Suprapubic skin (tissue), 4 donors: ENCODE results near the gene SYNJ2. TPM values are rescaled to one million over a fixed set of nuclear protein-coding genes. Genes with fewer than 3 reads are reported as not detected.
"Not testable (repeated sequence)": the region's sequence is repeated elsewhere in the genome, so short reads cannot be mapped to it uniquely, and the experiment has no call there.

ENCODE experiments used
- DNase-seq, 2 donors: peaks; one replicate each; pipeline ENCODE4 v3.0.0-alpha.2; 2019; ENCODE audit warnings: low spot score in 2 of 2
- H3K27ac ChIP-seq: fragments of 200-600 bp; sonication (generic); one replicate; pipeline ENCODE4 v1.5.1; 2019
- H3K27me3 ChIP-seq: fragments of 200-600 bp; sonication (generic); one replicate; pipeline ENCODE4 v1.5.1; 2019
- H3K36me3 ChIP-seq: fragments of 200-600 bp; sonication (generic); one replicate; pipeline ENCODE4 v1.5.1; 2019
- H3K4me1 ChIP-seq: fragments of 200-600 bp; sonication (generic); one replicate; pipeline ENCODE4 v1.5.1; 2019
- H3K4me3 ChIP-seq: fragments of 200-600 bp; sonication (generic); one replicate; pipeline ENCODE4 v1.5.1; 2019; ENCODE audit warnings: mild to moderate bottlenecking
- H3K9me3 ChIP-seq: fragments of 200-600 bp; sonication (generic); one replicate; pipeline ENCODE4 v1.5.1; 2019
- CTCF ChIP-seq, 2 donors: fragments of 200-600 bp in 1 of 2; fragments of 450-650 bp in 1 of 2; sonication (generic) in 1 of 2; IDR thresholded peaks; one replicate each; pipeline ENCODE4 v1.5.1; 2016 to 2019; ENCODE audit warnings: antibody characterized with exemption in 2 of 2, mild to moderate bottlenecking in 1 of 2, moderate library complexity in 1 of 2
- EP300 ChIP-seq: sonication (generic); formaldehyde crosslinking; IDR thresholded peaks from one replicate; pipeline ENCODE4 v1.6.1; 2017; ENCODE audit warnings: antibody characterized with exemption
- POLR2A ChIP-seq, 2 donors: fragments of 450-650 bp; IDR thresholded peaks; one replicate each; pipeline ENCODE4 v1.6.1; 2017; ENCODE audit warnings: antibody characterized with exemption in 2 of 2, mild to moderate bottlenecking in 2 of 2, moderate library complexity in 2 of 2
- POLR2AphosphoS5 ChIP-seq, 3 donors: sonication (generic); formaldehyde crosslinking; IDR thresholded peaks; one replicate each; pipeline ENCODE4 v1.6.1; 2017; ENCODE audit warnings: antibody characterized with exemption in 3 of 3
- WGBS: methylation state at CpG from one replicate; pipeline ENCODE4 v1.1.5; 2018; 5-methylcytosine and 5-hydroxymethylcytosine counted together
- total RNA-seq, 4 donors: library from RNA; depleted of rRNA; stranded (reverse); fragments of >200 nt; gene quantifications; one replicate each; pipeline ENCODE4 v1.1.0, GENCODE V29; 2016

SYNJ2 gene, protein sequence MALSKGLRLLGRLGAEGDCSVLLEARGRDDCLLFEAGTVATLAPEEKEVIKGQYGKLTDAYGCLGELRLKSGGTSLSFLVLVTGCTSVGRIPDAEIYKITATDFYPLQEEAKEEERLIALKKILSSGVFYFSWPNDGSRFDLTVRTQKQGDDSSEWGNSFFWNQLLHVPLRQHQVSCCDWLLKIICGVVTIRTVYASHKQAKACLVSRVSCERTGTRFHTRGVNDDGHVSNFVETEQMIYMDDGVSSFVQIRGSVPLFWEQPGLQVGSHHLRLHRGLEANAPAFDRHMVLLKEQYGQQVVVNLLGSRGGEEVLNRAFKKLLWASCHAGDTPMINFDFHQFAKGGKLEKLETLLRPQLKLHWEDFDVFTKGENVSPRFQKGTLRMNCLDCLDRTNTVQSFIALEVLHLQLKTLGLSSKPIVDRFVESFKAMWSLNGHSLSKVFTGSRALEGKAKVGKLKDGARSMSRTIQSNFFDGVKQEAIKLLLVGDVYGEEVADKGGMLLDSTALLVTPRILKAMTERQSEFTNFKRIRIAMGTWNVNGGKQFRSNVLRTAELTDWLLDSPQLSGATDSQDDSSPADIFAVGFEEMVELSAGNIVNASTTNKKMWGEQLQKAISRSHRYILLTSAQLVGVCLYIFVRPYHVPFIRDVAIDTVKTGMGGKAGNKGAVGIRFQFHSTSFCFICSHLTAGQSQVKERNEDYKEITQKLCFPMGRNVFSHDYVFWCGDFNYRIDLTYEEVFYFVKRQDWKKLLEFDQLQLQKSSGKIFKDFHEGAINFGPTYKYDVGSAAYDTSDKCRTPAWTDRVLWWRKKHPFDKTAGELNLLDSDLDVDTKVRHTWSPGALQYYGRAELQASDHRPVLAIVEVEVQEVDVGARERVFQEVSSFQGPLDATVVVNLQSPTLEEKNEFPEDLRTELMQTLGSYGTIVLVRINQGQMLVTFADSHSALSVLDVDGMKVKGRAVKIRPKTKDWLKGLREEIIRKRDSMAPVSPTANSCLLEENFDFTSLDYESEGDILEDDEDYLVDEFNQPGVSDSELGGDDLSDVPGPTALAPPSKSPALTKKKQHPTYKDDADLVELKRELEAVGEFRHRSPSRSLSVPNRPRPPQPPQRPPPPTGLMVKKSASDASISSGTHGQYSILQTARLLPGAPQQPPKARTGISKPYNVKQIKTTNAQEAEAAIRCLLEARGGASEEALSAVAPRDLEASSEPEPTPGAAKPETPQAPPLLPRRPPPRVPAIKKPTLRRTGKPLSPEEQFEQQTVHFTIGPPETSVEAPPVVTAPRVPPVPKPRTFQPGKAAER (N-terminal part only)
- 10 to 100 TPM in 1 of 4 donors, 1 to 10 TPM in 3; 4.3 to 10.7 (median 6.8) TPM for total RNA-seq

DNA sequence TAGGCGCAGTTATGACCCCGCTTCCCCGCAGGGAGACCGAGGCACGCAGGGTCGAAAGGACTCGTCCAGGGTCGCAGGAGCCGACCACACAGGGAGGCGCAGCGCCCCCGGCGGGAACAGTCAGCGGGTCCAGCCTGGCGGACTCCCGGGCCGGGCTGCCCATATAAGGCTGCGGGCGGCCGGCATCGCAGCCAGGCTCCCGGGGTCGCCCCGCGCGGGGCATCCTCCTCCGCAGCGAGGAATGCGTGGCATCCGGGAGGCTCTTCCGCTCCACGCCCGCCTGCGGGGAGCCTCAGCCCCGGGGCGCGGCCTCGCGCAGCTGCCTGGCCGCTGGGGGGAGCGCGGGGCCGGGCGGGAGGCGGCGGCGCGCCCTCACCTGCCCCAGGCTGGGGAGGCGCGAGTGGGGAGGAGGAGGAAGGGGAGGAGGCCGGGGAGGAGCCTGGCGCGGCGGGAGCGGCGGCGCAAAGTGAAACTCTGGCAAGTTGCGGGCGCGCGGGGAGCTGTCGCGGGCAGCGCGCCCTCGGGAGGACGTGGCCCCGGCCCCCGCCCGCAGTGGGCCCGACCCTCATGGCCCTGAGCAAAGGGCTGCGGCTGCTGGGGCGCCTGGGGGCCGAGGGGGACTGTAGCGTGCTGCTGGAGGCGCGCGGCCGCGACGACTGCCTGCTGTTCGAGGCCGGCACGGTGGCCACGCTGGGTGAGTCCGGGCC is at the start of gene SYNJ2:
SYNJ2 (plus strand) TSS at position 469 of the 707 bp plus-strand sequence; CDS start at position 568, 99 bp downstream.
- peaks cover 33% of the 10 kb centered on the region for H3K4me1 ChIP-seq
- peak within 1 kb of the TSS; percentile 72 for H3K4me3 ChIP-seq
- TF ChIP-seq EP300 (no peak), CTCF (IDR thresholded peaks at IDR 0.05) (peak in 1 of 2 donors; percentile 55)
- WGBS = 0% methylated on average over 15 of the region's 86 CpGs
- no peaks in the 10 kb centered on the region for H3K27me3 ChIP-seq
- no peaks in the 10 kb centered on the region for H3K9me3 ChIP-seq
- H3K27ac ChIP-seq = peak within 1 kb of the TSS; percentile 52
- H3K36me3 ChIP-seq = no peaks in the 10 kb centered on the region
- DNase-seq = peak; percentile 81 to 89

DNA sequence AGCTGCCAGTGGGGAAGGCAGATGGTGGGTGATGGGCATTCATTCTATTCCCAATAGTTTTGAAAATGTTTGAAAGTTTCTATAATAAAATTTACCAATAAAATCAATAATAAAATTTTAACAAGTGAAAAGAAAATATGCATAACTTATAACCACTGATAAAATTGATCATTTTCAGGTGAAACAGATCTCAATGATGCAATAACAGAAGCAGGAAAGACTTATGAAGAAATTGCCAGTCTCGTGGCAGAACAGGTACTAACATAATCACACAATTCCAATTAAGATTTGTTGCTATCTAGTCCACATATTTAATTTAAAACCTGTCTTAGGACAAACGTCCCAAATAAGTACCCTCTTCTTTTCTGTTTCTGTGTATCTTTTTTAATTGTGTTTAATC is 45.9 kb upstream of the SYNJ2 start:
- DNase-seq = no peak
- no peaks in the 10 kb centered on the region for H3K4me1 ChIP-seq
- H3K27me3 ChIP-seq = no peaks in the 10 kb centered on the region
- 73% methylated on average over 2 of the region's 2 CpGs for WGBS
- H3K36me3 ChIP-seq = peaks cover 98% of the 10 kb centered on the region
- no peak overlapping the region for H3K4me3 ChIP-seq
- TF ChIP-seq EP300 (no peak), POLR2A (IDR thresholded peaks at IDR 0.05) (no peak), CTCF (IDR thresholded peaks at IDR 0.05) (no peak)
- H3K9me3 ChIP-seq = no peaks in the 10 kb centered on the region
- no peak overlapping the region for H3K27ac ChIP-seq

GRCh38 chr6:157937318-157937717 is 44.3 kb upstream of the SYNJ2 start:
- H3K27ac ChIP-seq = no peak overlapping the region
- no peak for DNase-seq
- no peak overlapping the region for H3K4me3 ChIP-seq
- no peaks in the 10 kb centered on the region for H3K27me3 ChIP-seq
- TF ChIP-seq EP300 = no peak
- TF ChIP-seq POLR2AphosphoS5 (IDR thresholded peaks at IDR 0.05) = no peak
- no peak for TF ChIP-seq CTCF (IDR thresholded peaks at IDR 0.05)
- no peak for TF ChIP-seq POLR2A (IDR thresholded peaks at IDR 0.05)
- H3K4me1 ChIP-seq = no peaks in the 10 kb centered on the region
- 84% methylated on average over 3 of the region's 3 CpGs for WGBS
- H3K9me3 ChIP-seq = no peaks in the 10 kb centered on the region
- H3K36me3 ChIP-seq = peaks cover 96% of the 10 kb centered on the region

DNA sequence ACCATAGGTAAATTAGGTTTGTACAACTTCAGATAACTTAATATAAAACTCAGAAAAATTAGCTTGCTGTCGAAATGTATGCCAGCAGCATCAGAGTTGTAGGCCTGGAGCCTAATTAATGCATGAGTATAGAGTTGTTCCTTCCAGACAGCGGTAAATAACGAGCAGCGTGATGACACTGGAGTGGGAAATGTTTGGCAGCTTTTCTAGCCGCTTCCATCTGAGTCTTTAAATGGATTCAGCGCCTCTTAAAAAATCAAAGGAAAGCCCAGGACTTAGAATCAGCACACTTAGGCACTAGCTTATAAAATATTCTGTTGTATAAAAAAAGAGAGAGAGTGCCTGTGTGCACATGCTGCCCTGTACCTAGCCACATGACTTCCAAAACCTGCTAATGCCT is 43.7 kb upstream of the SYNJ2 start:
- Histone ChIP-seq H3K36me3 (peaks cover 96% of the 10 kb centered on the region), H3K4me1 (no peaks in the 10 kb centered on the region), H3K27ac (no peak overlapping the region), H3K4me3 (no peak overlapping the region), H3K9me3 (no peaks in the 10 kb centered on the region), H3K27me3 (no peaks in the 10 kb centered on the region)
- no peak for DNase-seq
- 92% methylated on average over 6 of the region's 6 CpGs for WGBS
- TF ChIP-seq EP300 (no peak), POLR2A (IDR thresholded peaks at IDR 0.05) (no peak), POLR2AphosphoS5 (IDR thresholded peaks at IDR 0.05) (no peak), CTCF (IDR thresholded peaks at IDR 0.05) (no peak)

- H3K27ac ChIP-seq, H3K4me1 ChIP-seq, H3K9me3 ChIP-seq, H3K27me3 ChIP-seq, DNase-seq, H3K4me3 ChIP-seq: not testable (repeated sequence)
- WGBS = 88% methylated on average over 12 of the region's 12 CpGs
- H3K36me3 ChIP-seq = peaks cover 99% of the 10 kb centered on the region
These were observed 41.2 kb upstream of the SYNJ2 start for GRCh38 chr6:157940375-157941036.
